Measurements from ENCODE around the gene NRXN2.

Gene NRXN2

GRCh38 chr11:64614917-64615316 is 108.1 kb downstream of the NRXN2 start:
- Histone ChIP-seq H3K79me2 (ENCODE audit: insufficient read depth, low read length) (no peaks in the 10 kb centered on the region), H2AFZ (ENCODE audit: low read length) (no peak overlapping the region), H3K9me2 (ENCODE audit: low read depth, low read length) (no peaks in the 10 kb centered on the region), H3K36me3 (ENCODE audit: insufficient read depth, low read length) (no peaks in the 10 kb centered on the region), H3K4me1 (ENCODE audit: insufficient read depth, low read length, severe bottlenecking) (no peaks in the 10 kb centered on the region), H3K9me3 (ENCODE audit: low read length) (no peaks in the 10 kb centered on the region), H3F3A (ENCODE audit: insufficient read depth, low read length) (no peaks in the 10 kb centered on the region), H3K27me3 (ENCODE audit: insufficient read depth, low read length) (peaks cover 6% of the 10 kb centered on the region; the same call in 1 of the 2 replicates), H3K4me2 (ENCODE audit: low read length) (no peak overlapping the region), H3K4me3 (ENCODE audit: low read depth, low read length, poor library complexity, severe bottlenecking) (no peak overlapping the region), H3K27ac (ENCODE audit: low read depth, low read length, poor library complexity, severe bottlenecking) (no peak overlapping the region), H4K20me1 (ENCODE audit: insufficient read depth, low read length) (no peaks in the 10 kb centered on the region), H3K9ac (ENCODE audit: low read length) (no peak overlapping the region)
- no peak for TF ChIP-seq CTCF (IDR thresholded peaks at IDR 0.05; ENCODE audit: low read length)
- TF ChIP-seq EZH2 (IDR thresholded peaks at IDR 0.05; ENCODE audit: borderline replicate concordance, low read length): no peak

- TF ChIP-seq EZH2 (IDR thresholded peaks at IDR 0.05; ENCODE audit: borderline replicate concordance, low read length) (no peak), CTCF (IDR thresholded peaks at IDR 0.05; ENCODE audit: low read length) (no peak)
- Histone ChIP-seq H3K27ac (ENCODE audit: low read depth, low read length, poor library complexity, severe bottlenecking) (no peak overlapping the region), H3K9me3 (ENCODE audit: low read length) (no peaks in the 10 kb centered on the region), H3K4me3 (ENCODE audit: low read depth, low read length, poor library complexity, severe bottlenecking) (no peak overlapping the region), H3K36me3 (ENCODE audit: insufficient read depth, low read length) (no peaks in the 10 kb centered on the region), H3K79me2 (ENCODE audit: insufficient read depth, low read length) (no peaks in the 10 kb centered on the region), H3K9me2 (ENCODE audit: low read depth, low read length) (no peaks in the 10 kb centered on the region), H3K27me3 (ENCODE audit: insufficient read depth, low read length) (peaks cover 6% of the 10 kb centered on the region; the same call in 1 of the 2 replicates), H3K4me1 (ENCODE audit: insufficient read depth, low read length, severe bottlenecking) (no peaks in the 10 kb centered on the region), H4K20me1 (ENCODE audit: insufficient read depth, low read length) (no peaks in the 10 kb centered on the region), H2AFZ (ENCODE audit: low read length) (no peak overlapping the region), H3K4me2 (ENCODE audit: low read length) (no peak overlapping the region), H3F3A (ENCODE audit: insufficient read depth, low read length) (no peaks in the 10 kb centered on the region), H3K9ac (ENCODE audit: low read length) (no peak overlapping the region)
These were observed 109.3 kb downstream of the NRXN2 start for GRCh38 chr11:64613648-64614047.

DNA sequence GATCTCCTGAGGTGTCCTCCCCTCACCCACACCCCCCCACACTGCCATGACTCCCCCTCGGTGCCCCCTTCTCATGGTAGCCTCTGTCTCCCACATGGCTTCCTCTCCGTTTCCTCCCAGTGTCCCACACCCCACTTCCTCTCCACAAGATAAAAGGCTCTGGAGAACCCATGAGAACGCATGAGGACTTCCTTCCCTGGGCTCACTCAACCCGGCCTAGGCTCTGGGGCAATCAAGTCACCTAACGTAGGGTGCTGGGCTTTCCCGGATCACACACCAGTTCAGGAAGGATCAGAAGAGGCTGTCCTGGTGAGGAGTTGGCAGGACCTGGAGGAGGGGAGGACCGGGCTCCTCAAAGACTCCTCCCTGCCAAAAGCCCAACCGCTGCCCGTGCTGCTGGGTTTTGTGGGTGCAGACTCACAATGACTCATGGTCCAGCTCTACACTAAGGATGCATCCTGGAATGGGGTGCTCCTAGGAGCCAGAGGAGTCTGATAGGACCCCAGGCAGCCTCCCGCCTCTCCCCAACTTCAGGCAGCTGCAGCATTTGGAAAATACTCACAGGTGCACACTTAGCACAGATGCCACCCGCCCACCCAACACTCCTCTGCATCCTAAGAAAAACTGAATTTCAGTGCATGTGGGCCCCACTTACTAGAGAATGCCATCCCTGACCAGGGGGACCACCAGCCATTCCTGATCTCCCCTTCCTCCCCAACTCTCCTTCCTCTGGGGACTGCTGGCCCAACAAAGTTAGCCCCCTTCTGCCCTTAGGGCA is 110.9 kb downstream of the NRXN2 start:
- H3K27ac ChIP-seq (ENCODE audit: low read depth, low read length, poor library complexity, severe bottlenecking): no peak overlapping the region
- H3K36me3 ChIP-seq (ENCODE audit: insufficient read depth, low read length): no peaks in the 10 kb centered on the region
- no peaks in the 10 kb centered on the region for H3K9me3 ChIP-seq (ENCODE audit: low read length)
- no peaks in the 10 kb centered on the region for H4K20me1 ChIP-seq (ENCODE audit: insufficient read depth, low read length)
- no peaks in the 10 kb centered on the region for H3K9me2 ChIP-seq (ENCODE audit: low read depth, low read length)
- no peaks in the 10 kb centered on the region for H3F3A ChIP-seq (ENCODE audit: insufficient read depth, low read length)
- no peak overlapping the region for H3K4me3 ChIP-seq (ENCODE audit: low read depth, low read length, poor library complexity, severe bottlenecking)
- no peak overlapping the region for H3K4me2 ChIP-seq (ENCODE audit: low read length)
- peaks cover 6% of the 10 kb centered on the region; the same call in 1 of the 2 replicates for H3K27me3 ChIP-seq (ENCODE audit: insufficient read depth, low read length)
- no peaks in the 10 kb centered on the region for H3K4me1 ChIP-seq (ENCODE audit: insufficient read depth, low read length, severe bottlenecking)
- no peak for TF ChIP-seq EZH2 (IDR thresholded peaks at IDR 0.05; ENCODE audit: borderline replicate concordance, low read length)
- TF ChIP-seq CTCF (IDR thresholded peaks at IDR 0.05; ENCODE audit: low read length): no peak
- H2AFZ ChIP-seq (ENCODE audit: low read length): no peak overlapping the region
- no peaks in the 10 kb centered on the region for H3K79me2 ChIP-seq (ENCODE audit: insufficient read depth, low read length)
- H3K9ac ChIP-seq (ENCODE audit: low read length): no peak overlapping the region
